UCSD-AML1 (cell line): ENCODE results near the gene STX8.
"Not testable (repeated sequence)": the region's sequence is repeated elsewhere in the genome, so short reads cannot be mapped to it uniquely, and the experiment has no call there.

Source experiments
- DNase-seq: peaks from one replicate; lab custom pipeline; 2025; ENCODE audit not compliant: unreplicated experiment; lab: John Stamatoyannopoulos, UW

STX8 gene

GRCh38 chr17:9512323-9513168 lies 63.1 kb downstream of the STX8 start:
- DNase-seq = no peak

GRCh38 chr17:9509236-9509816 lies 66.3 kb downstream of the STX8 start:
- no peak for DNase-seq

GRCh38 chr17:9499041-9499440 lies 76.6 kb downstream of the STX8 start:
- DNase-seq = no peak

- DNase-seq = no peak
Observed at GRCh38 chr17:9498490-9498889, 77.1 kb downstream of the STX8 start.

GRCh38 chr17:9488556-9488955 lies 87.1 kb downstream of the STX8 start:
- DNase-seq = no peak

- DNase-seq = no peak
Observed at GRCh38 chr17:9487406-9487805, 88.2 kb downstream of the STX8 start.

- no peak for DNase-seq
Observed at GRCh38 chr17:9484789-9485188, 90.8 kb downstream of the STX8 start.

- no peak for DNase-seq
Observed at GRCh38 chr17:9479964-9480363, 95.7 kb downstream of the STX8 start.

- DNase-seq = no peak
Observed at GRCh38 chr17:9478889-9479288, 96.7 kb downstream of the STX8 start.

GRCh38 chr17:9475101-9475658 lies 100.4 kb downstream of the STX8 start:
- DNase-seq = no peak

- no peak for DNase-seq
Observed at GRCh38 chr17:9473711-9474110, 101.9 kb downstream of the STX8 start.

- DNase-seq = no peak
Observed at GRCh38 chr17:9472541-9472940, 103.1 kb downstream of the STX8 start.

GRCh38 chr17:9472094-9472493 lies 103.5 kb downstream of the STX8 start:
- no peak for DNase-seq

- DNase-seq = no peak
Observed at GRCh38 chr17:9470171-9470570, 105.4 kb downstream of the STX8 start.

GRCh38 chr17:9468937-9469336 lies 106.7 kb downstream of the STX8 start:
- no peak for DNase-seq

GRCh38 chr17:9468532-9468931 lies 107.1 kb downstream of the STX8 start:
- DNase-seq = no peak

GRCh38 chr17:9467518-9467917 lies 108.1 kb downstream of the STX8 start:
- DNase-seq = no peak

GRCh38 chr17:9465210-9465921 lies 110.3 kb downstream of the STX8 start:
- DNase-seq = no peak

GRCh38 chr17:9457005-9457404 lies 118.6 kb downstream of the STX8 start:
- no peak for DNase-seq

- DNase-seq = no peak
Observed at GRCh38 chr17:9456330-9456729, 119.3 kb downstream of the STX8 start.

GRCh38 chr17:9451934-9452333 lies 123.7 kb downstream of the STX8 start:
- no peak for DNase-seq

- DNase-seq = not testable (repeated sequence)
Observed at GRCh38 chr17:9447298-9447697, 128.3 kb downstream of the STX8 start.
